GM08714 (cell line): Measurements from ENCODE around the gene LRP2.

Experiments used
- H3K4me3 ChIP-seq: fragments of 200-500 bp; sonication (Bioruptor generic); 2 replicates; pipeline ENCODE4 v1.5.1; 2014; ENCODE audit warnings: mild to moderate bottlenecking, low read length, inconsistent platforms
- ZNF274 ChIP-seq: IDR thresholded peaks from 2 replicates; pipeline ENCODE4 v1.6.1; 2012; ENCODE audit warnings: mild to moderate bottlenecking, low read depth, low read length

The LRP2 gene

DNA sequence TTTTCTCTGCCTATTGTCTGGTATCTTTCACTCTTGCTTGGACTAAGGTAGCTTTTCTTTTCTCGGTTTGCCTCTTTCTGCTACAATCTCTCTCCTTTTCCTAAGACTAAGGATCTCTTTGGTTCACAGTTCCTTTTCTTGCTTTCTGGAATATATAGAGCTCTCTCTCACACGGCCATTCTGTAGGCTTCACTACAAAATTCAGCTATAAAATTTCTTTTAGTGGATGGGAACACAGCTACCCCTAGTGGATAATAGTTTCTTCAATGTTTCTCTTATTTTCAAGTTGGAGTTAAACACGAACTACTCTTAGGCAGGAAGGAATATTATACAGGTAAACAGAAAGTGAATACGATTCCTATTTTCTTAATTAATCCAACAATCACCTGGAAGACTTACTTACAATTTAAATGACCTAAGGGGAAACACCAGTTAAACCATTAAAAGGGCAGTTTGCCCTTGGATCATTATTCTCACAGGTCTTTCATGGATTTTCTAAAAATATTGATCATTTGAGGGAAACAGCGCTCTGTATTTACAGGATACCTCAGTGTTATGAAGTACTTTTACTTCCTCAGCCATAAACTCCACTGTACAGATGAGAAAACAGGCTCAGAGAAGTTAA lies 140.5 kb downstream of the LRP2 start:
- TF ChIP-seq ZNF274 = no peak
- no peak overlapping the region for H3K4me3 ChIP-seq

GRCh38 chr2:169210917-169211316 lies 151.4 kb downstream of the LRP2 start:
- TF ChIP-seq ZNF274 = no peak
- no peak overlapping the region for H3K4me3 ChIP-seq

DNA sequence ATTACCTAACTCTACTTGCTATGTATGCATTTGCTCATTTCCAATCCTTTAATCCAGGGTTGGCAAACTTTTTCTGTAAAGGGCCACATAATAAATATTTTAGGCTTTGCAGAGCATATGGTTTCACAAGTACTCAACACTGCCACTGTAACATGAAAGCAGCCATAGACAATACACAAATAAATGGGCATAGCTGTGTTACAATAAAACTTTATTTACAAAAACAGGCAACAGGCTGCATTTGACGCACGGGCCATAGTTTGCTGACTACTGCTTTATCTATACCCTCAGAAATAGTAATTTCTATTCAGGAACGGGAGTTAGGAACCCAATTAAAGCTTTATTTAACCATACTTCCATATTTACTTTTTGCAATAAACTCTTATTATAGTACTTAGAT lies 154.3 kb downstream of the LRP2 start:
- no peak for TF ChIP-seq ZNF274
- no peak overlapping the region for H3K4me3 ChIP-seq

- H3K4me3 ChIP-seq = no peak overlapping the region
- TF ChIP-seq ZNF274 = no peak
These were observed 157.2 kb downstream of the LRP2 start for GRCh38 chr2:169205176-169205575.

DNA sequence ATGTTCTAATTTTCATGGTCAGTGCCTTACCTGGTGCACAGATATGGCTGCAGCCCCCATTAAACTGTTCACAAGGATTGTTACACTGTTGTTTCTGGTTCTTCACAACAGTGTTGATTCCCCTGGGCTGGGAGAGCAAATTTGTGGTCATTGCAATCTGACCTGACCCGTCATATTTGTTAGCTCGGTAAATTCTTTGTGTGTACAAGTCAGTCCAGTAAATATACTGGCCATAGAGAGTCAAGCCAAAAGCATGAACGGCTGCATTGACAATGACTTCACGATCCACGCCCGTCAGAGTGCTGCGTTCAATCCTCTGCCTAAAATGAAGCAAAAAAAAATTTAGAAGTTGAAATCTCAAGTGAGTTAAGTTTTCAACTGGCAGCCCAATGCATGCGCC lies 158.4 kb downstream of the LRP2 start:
- H3K4me3 ChIP-seq = no peak overlapping the region
- no peak for TF ChIP-seq ZNF274

DNA sequence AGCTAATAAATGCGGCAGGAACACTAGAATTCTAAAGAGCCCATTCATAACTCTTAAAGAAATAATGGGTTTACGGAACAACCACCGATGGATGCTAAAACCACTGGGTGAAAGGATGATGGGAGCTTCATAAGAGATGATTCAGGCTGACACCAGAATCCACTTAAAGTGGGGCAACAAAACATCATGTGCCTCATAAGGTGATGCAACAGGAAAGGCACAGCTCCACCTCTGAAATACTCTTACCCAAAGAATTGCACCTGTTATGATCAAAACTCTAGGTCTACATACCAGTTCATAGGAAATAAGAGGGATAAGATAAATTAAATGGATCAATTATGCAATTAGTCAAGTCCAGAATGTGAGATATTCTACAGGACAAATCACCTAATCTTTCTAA lies 161.6 kb downstream of the LRP2 start:
- TF ChIP-seq ZNF274 = no peak
- H3K4me3 ChIP-seq = no peak overlapping the region

DNA sequence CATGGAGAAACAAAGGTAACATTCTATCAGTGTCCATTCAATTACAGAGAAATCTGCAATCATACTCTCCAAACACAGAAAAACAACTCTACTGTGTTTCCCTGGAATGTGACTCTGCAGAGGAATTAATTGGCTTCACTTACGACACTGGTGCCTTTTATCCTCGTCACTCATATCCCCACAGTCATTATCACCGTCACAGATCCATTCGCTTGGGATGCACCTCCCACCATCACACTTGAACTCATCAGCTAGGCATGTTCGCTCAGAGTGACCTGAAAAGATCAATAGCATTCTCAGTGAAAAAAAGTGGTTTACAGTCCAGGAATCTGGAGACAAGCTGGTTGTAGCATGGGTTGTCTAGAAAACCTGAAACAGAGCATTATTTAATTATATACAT lies 168.7 kb downstream of the LRP2 start:
- H3K4me3 ChIP-seq = no peak overlapping the region
- no peak for TF ChIP-seq ZNF274

GRCh38 chr2:169190197-169190775 lies 172.0 kb downstream of the LRP2 start:
- TF ChIP-seq ZNF274 = no peak
- no peak overlapping the region for H3K4me3 ChIP-seq

GRCh38 chr2:169189132-169189531 lies 173.2 kb downstream of the LRP2 start:
- no peak overlapping the region for H3K4me3 ChIP-seq
- TF ChIP-seq ZNF274 = no peak

- no peak overlapping the region for H3K4me3 ChIP-seq
- no peak for TF ChIP-seq ZNF274
These were observed 176.6 kb downstream of the LRP2 start for GRCh38 chr2:169185711-169186110.

- no peak for TF ChIP-seq ZNF274
- no peak overlapping the region for H3K4me3 ChIP-seq
These were observed 178.3 kb downstream of the LRP2 start for GRCh38 chr2:169184074-169184473.

DNA sequence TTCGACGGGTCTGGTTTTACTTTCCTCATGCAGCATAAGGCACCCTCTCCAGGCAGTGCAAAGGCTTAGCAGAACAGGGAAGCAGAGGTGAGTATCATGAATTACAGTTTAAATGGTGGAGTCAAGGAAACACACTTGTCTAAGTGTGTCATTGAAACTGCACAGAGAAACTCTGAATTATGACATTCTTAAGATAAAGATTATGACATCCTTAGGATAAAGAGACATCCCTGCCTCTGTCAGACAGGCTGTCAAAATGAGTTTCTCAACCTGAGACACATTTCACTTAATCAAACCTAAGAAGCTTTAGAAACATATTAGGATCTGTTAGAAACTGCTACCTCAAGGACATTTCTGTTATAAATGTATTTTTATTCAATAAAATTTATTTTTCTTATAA lies 179.8 kb downstream of the LRP2 start:
- no peak for TF ChIP-seq ZNF274
- H3K4me3 ChIP-seq = no peak overlapping the region

GRCh38 chr2:169178804-169179390 lies 183.4 kb downstream of the LRP2 start:
- H3K4me3 ChIP-seq = no peak overlapping the region
- TF ChIP-seq ZNF274 = no peak

- TF ChIP-seq ZNF274 = no peak
- no peak overlapping the region for H3K4me3 ChIP-seq
These were observed 184.0 kb downstream of the LRP2 start for GRCh38 chr2:169178364-169178763.

DNA sequence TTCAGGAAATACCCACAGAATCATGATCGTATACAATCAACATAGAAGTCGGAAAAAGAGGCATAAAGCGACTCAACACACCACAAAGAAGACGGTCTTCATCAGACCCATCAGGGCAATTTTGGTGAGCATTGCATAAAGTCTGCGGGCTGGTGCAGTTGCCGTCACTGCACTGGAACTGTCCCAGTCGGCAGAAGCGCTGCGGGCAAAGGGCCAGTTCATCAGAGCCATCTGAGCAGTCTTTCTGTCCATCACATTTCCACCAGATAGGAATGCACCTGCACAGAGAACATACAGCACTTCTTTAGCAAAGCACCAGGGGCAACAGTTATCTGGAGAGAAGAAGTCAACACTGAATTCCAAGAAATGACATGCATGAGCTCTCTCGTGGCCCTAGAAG lies 187.2 kb downstream of the LRP2 start:
- TF ChIP-seq ZNF274 = no peak
- H3K4me3 ChIP-seq = no peak overlapping the region
